DND-41 (cell line): ENCODE results near the gene RWDD3.

ENCODE experiments used
- ATAC-seq: fragments of 200-7000 bp; cut with Tn5 transposase; 3 replicates; pipeline ENCODE4 v1.9.1; 2021; ENCODE audit warnings: low read depth; ENCODE audit not compliant: insufficient read depth
- DNase-seq: peaks from one replicate; pipeline ENCODE4 v3.0.0-alpha.2; 2020
- H2AFZ ChIP-seq: 2 replicates; pipeline ENCODE4 v1.6.0; 2012; ENCODE audit warnings: low read depth, low read length
- H3K27ac ChIP-seq: 2 replicates; pipeline ENCODE4 v1.5.1; 2012; ENCODE audit warnings: low read length, inconsistent platforms
- H3K27me3 ChIP-seq: fragments of 200-600 bp; sonication (generic); 2 replicates; pipeline ENCODE4 v1.6.0; 2012; ENCODE audit warnings: low read length, mild to moderate bottlenecking, inconsistent platforms; ENCODE audit not compliant: insufficient read depth, poor library complexity
- H3K36me3 ChIP-seq: 2 replicates; pipeline ENCODE4 v1.5.1; 2012; ENCODE audit warnings: low read length, inconsistent platforms; ENCODE audit not compliant: insufficient read depth
- H3K4me1 ChIP-seq: 2 replicates; pipeline ENCODE4 v1.5.1; 2012; ENCODE audit warnings: mild to moderate bottlenecking, low read length; ENCODE audit not compliant: insufficient read depth
- H3K4me2 ChIP-seq: 2 replicates; pipeline ENCODE4 v1.6.0; 2012; ENCODE audit warnings: mild to moderate bottlenecking, moderate library complexity, low read length, inconsistent platforms; ENCODE audit not compliant: insufficient read depth
- H3K4me3 ChIP-seq, 2 experiments: fragments of 200-600 bp in 1 of 2; shearing (Covaris generic) in 1 of 2; 2 replicates each; pipeline ENCODE4 v1.5.1; 2012 to 2016; ENCODE audit warnings: inconsistent platforms in 2 of 2, low read length in 2 of 2, mild to moderate bottlenecking in 2 of 2, low read depth in 1 of 2, moderate library complexity in 1 of 2
- H3K79me2 ChIP-seq: 2 replicates; pipeline ENCODE4 v1.6.0; 2012; ENCODE audit warnings: low read length, inconsistent platforms; ENCODE audit not compliant: insufficient read depth
- H3K9ac ChIP-seq: 2 replicates; pipeline ENCODE4 v1.6.0; 2012; ENCODE audit warnings: low read depth, mild to moderate bottlenecking, inconsistent platforms, low read length, moderate library complexity
- H3K9me3 ChIP-seq: 2 replicates; pipeline ENCODE4 v1.5.1; 2012; ENCODE audit warnings: low read length, moderate library complexity, mild to moderate bottlenecking, inconsistent platforms; ENCODE audit not compliant: insufficient read depth, severe bottlenecking
- H4K20me1 ChIP-seq: 2 replicates; pipeline ENCODE4 v1.6.0; 2012; ENCODE audit warnings: low read length; ENCODE audit not compliant: insufficient read depth
- CTCF ChIP-seq: IDR thresholded peaks from 2 replicates; pipeline ENCODE4 v1.5.1; 2012; ENCODE audit warnings: borderline replicate concordance, low read length, moderate library complexity, mild to moderate bottlenecking; ENCODE audit not compliant: poor library complexity, severe bottlenecking; ENCODE audit errors: extremely low read depth
- EZH2 ChIP-seq: IDR thresholded peaks from 3 replicates; pipeline ENCODE4 v1.6.1; 2012; ENCODE audit warnings: borderline replicate concordance, low read depth, mild to moderate bottlenecking, moderate library complexity, low read length, inconsistent platforms; ENCODE audit not compliant: severe bottlenecking

Gene RWDD3

GRCh38 chr1:95219407-95219806 lies 14.6 kb upstream of the RWDD3 start:
- Histone ChIP-seq H3K27me3 (peaks cover 7% of the 10 kb centered on the region), H3K9ac (no peak overlapping the region), H4K20me1 (no peaks in the 10 kb centered on the region), H3K36me3 (no peaks in the 10 kb centered on the region), H3K4me1 (no peaks in the 10 kb centered on the region), H3K79me2 (no peaks in the 10 kb centered on the region), H3K9me3 (no peaks in the 10 kb centered on the region), H3K4me3 (no peak overlapping the region), H3K4me2 (no peak overlapping the region), H3K27ac (no peak overlapping the region), H2AFZ (no peak overlapping the region)
- TF ChIP-seq EZH2, result no peak
- no peak for TF ChIP-seq CTCF
- ATAC-seq (no peak), DNase-seq (no peak)

GRCh38 chr1:95221306-95221705 lies 12.7 kb upstream of the RWDD3 start:
- DNase-seq, result no peak
- Histone ChIP-seq H3K36me3 (no peaks in the 10 kb centered on the region), H3K27ac (no peak overlapping the region), H3K4me3 (no peak overlapping the region), H3K79me2 (no peaks in the 10 kb centered on the region), H2AFZ (no peak overlapping the region), H3K9ac (no peak overlapping the region), H4K20me1 (no peaks in the 10 kb centered on the region), H3K9me3 (no peaks in the 10 kb centered on the region), H3K4me1 (no peaks in the 10 kb centered on the region), H3K4me2 (no peak overlapping the region), H3K27me3 (peaks cover 7% of the 10 kb centered on the region)
- no peak for ATAC-seq
- TF ChIP-seq EZH2 (no peak), CTCF (no peak)

- TF ChIP-seq EZH2 (no peak), CTCF (no peak)
- H3K9ac ChIP-seq, result no peak overlapping the region
- no peak overlapping the region for H3K4me2 ChIP-seq
- H3K36me3 ChIP-seq, result no peaks in the 10 kb centered on the region
- no peak overlapping the region for H2AFZ ChIP-seq
- no peaks in the 10 kb centered on the region for H3K79me2 ChIP-seq
- H3K4me3 ChIP-seq, result no peak overlapping the region
- H3K27me3 ChIP-seq, result peaks cover 7% of the 10 kb centered on the region
- DNase-seq (no peak), ATAC-seq (no peak)
- no peak overlapping the region for H3K27ac ChIP-seq
- no peaks in the 10 kb centered on the region for H4K20me1 ChIP-seq
- no peaks in the 10 kb centered on the region for H3K9me3 ChIP-seq
- H3K4me1 ChIP-seq, result no peaks in the 10 kb centered on the region
Observed at GRCh38 chr1:95222629-95223028, 11.4 kb upstream of the RWDD3 start.

GRCh38 chr1:95223110-95223509 lies 10.9 kb upstream of the RWDD3 start:
- DNase-seq, result no peak

More at GRCh38 chr1:95223110-95223509, 10.9 kb upstream of the RWDD3 start:
- H3K27ac ChIP-seq, result no peak overlapping the region
- peaks cover 6% of the 10 kb centered on the region for H3K27me3 ChIP-seq
- H2AFZ ChIP-seq, result no peak overlapping the region
- no peaks in the 10 kb centered on the region for H3K4me1 ChIP-seq
- H3K36me3 ChIP-seq, result no peaks in the 10 kb centered on the region
- no peak overlapping the region for H3K4me2 ChIP-seq
- no peak for ATAC-seq
- TF ChIP-seq EZH2 (no peak), CTCF (no peak)
- no peak overlapping the region for H3K9ac ChIP-seq
- no peaks in the 10 kb centered on the region for H4K20me1 ChIP-seq
- H3K9me3 ChIP-seq, result no peaks in the 10 kb centered on the region
- no peaks in the 10 kb centered on the region for H3K79me2 ChIP-seq
- H3K4me3 ChIP-seq, result no peak overlapping the region
